ENCODE results near the gene ANGPTL2. TPM values are rescaled to one million over a fixed set of nuclear protein-coding genes. Genes with fewer than 3 reads are reported as not detected.
A peak's percentile ranks its signal among the peaks of the same experiment; 100 is the strongest.

Gene ANGPTL2
- total RNA-seq, 3 donors from 2014 or later = 4.1 to 50.9 (median 11.6) TPM

GRCh38 chr9:127098916-127099553 is 23.4 kb downstream of the ANGPTL2 start:
- Histone ChIP-seq H3K4me1 (ENCODE audit: low read depth) (no peaks in the 10 kb centered on the region), H3K9me3 (no peaks in the 10 kb centered on the region), H3K36me3 (ENCODE audit: low read depth) (no peaks in the 10 kb centered on the region), H3K4me3 (no peak overlapping the region)
- ATAC-seq = no peak
- TF ChIP-seq CTCF (IDR thresholded peaks at IDR 0.05) = no peak
- intact Hi-C loops (cut with DNase I, micrococcal nuclease) = no loop called here
- no peak for DNase-seq

- no peaks in the 10 kb centered on the region for H3K36me3 ChIP-seq (ENCODE audit: low read depth)
- no peaks in the 10 kb centered on the region for H3K9me3 ChIP-seq
- H3K4me1 ChIP-seq (ENCODE audit: low read depth) = no peaks in the 10 kb centered on the region
- DNase-seq (no peak), ATAC-seq (no peak)
- no peak overlapping the region for H3K4me3 ChIP-seq
- intact Hi-C loops (cut with DNase I, micrococcal nuclease) = no loop called here
- no peak for TF ChIP-seq CTCF (IDR thresholded peaks at IDR 0.05)
Observed at GRCh38 chr9:127097683-127098082, 24.8 kb downstream of the ANGPTL2 start.

- Histone ChIP-seq H3K9me3 (no peaks in the 10 kb centered on the region), H3K4me3 (no peak overlapping the region), H3K4me1 (ENCODE audit: low read depth) (no peaks in the 10 kb centered on the region), H3K36me3 (ENCODE audit: low read depth) (no peaks in the 10 kb centered on the region)
- DNase-seq = no peak
- no peak for TF ChIP-seq CTCF (IDR thresholded peaks at IDR 0.05)
- ATAC-seq = no peak
- intact Hi-C loops (cut with DNase I, micrococcal nuclease) = no loop called here
Observed at GRCh38 chr9:127096208-127096607, 26.2 kb downstream of the ANGPTL2 start.

- Histone ChIP-seq H3K36me3 (ENCODE audit: low read depth) (no peaks in the 10 kb centered on the region), H3K4me1 (ENCODE audit: low read depth) (no peaks in the 10 kb centered on the region), H3K4me3 (no peak overlapping the region), H3K9me3 (no peaks in the 10 kb centered on the region)
- intact Hi-C loops (cut with DNase I, micrococcal nuclease) = no loop called here
- ATAC-seq = peak; percentile 86
- no peak for TF ChIP-seq CTCF (IDR thresholded peaks at IDR 0.05)
- no peak for DNase-seq
Observed at GRCh38 chr9:127095411-127095810, 27.0 kb downstream of the ANGPTL2 start.

GRCh38 chr9:127093319-127094020 is 29.0 kb downstream of the ANGPTL2 start:
- no peak for DNase-seq
- no peak for TF ChIP-seq CTCF (IDR thresholded peaks at IDR 0.05)
- H3K4me3 ChIP-seq = no peak overlapping the region
- intact Hi-C loops (cut with DNase I, micrococcal nuclease) = no loop called here
- ATAC-seq = no peak
- H3K9me3 ChIP-seq = no peaks in the 10 kb centered on the region
- H3K36me3 ChIP-seq (ENCODE audit: low read depth) = no peaks in the 10 kb centered on the region
- no peaks in the 10 kb centered on the region for H3K4me1 ChIP-seq (ENCODE audit: low read depth)

All from mucosa of descending colon (tissue), 3 donors.